Stomach (tissue), 4 donors: Measurements from ENCODE around the gene HK3.

Source experiments
- EP300 ChIP-seq: sonication (generic); formaldehyde crosslinking; IDR thresholded peaks from one replicate; pipeline ENCODE4 v1.6.1; 2017; ENCODE audit warnings: antibody characterized with exemption
- POLR2AphosphoS5 ChIP-seq, 3 donors: sonication (generic); formaldehyde crosslinking; IDR thresholded peaks; one replicate each; pipeline ENCODE4 v1.6.1; 2016; ENCODE audit warnings: antibody characterized with exemption in 3 of 3
- TF ChIP-seq, protein P1 (sequence below), 7 experiments: fragments of 450-650 bp in 4 of 7; fragments of 200-600 bp in 3 of 7; sonication (generic) in 3 of 7; IDR thresholded peaks; one replicate each; pipeline ENCODE4 v1.5.1; 2016 to 2019; ENCODE audit warnings: antibody characterized with exemption in 7 of 7, control low read depth in 2 of 7, mild to moderate bottlenecking in 1 of 7

DNA sequence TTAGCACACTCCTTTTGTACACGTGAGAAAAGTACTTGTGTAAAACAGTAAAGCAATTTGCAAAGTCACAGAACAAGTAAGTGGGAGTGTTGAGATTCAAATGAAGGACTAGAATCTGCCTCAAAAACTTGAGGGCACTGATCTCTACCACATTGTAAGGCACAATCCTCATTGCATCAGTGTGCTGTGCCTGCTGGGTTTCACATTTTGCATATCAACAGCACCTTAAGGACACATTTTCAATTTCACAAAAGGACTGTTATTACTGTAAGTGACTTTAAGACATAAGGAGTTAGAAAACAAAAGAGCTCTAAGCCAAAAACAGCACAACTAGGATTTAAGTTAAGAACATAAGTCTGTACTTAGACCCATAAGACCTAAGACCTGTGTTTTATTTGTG, 44.7 kb upstream of the HK3 start:
- TF ChIP-seq, protein P1, sequence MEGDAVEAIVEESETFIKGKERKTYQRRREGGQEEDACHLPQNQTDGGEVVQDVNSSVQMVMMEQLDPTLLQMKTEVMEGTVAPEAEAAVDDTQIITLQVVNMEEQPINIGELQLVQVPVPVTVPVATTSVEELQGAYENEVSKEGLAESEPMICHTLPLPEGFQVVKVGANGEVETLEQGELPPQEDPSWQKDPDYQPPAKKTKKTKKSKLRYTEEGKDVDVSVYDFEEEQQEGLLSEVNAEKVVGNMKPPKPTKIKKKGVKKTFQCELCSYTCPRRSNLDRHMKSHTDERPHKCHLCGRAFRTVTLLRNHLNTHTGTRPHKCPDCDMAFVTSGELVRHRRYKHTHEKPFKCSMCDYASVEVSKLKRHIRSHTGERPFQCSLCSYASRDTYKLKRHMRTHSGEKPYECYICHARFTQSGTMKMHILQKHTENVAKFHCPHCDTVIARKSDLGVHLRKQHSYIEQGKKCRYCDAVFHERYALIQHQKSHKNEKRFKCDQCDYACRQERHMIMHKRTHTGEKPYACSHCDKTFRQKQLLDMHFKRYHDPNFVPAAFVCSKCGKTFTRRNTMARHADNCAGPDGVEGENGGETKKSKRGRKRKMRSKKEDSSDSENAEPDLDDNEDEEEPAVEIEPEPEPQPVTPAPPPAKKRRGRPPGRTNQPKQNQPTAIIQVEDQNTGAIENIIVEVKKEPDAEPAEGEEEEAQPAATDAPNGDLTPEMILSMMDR (IDR thresholded peaks at IDR 0.05), result no peak
- no peak for TF ChIP-seq EP300
- no peak for TF ChIP-seq POLR2AphosphoS5 (IDR thresholded peaks at IDR 0.05)
